Measurements from ENCODE around the gene TDO2. TPM values are rescaled to one million over a fixed set of nuclear protein-coding genes. Genes with fewer than 3 reads are reported as not detected.

Gene TDO2
- total RNA-seq, 2 donors from 2014 or later: not detected

GRCh38 chr4:155941085-155941790 lies 37.7 kb downstream of the TDO2 start:
- DNase-seq: no peak
- no peaks in the 10 kb centered on the region for H3K4me1 ChIP-seq (ENCODE audit: control insufficient read depth, insufficient read depth, low read length)
- Mint-ChIP-seq H3K9me3 (no peaks in the 10 kb centered on the region), H3K27me3 (ENCODE audit: insufficient read depth) (no peaks in the 10 kb centered on the region), H3K4me1 (no peaks in the 10 kb centered on the region), H3K36me3 (ENCODE audit: low read depth) (no peaks in the 10 kb centered on the region), H3K4me3 (no peak overlapping the region), H3K27ac (no peak overlapping the region)
- H3K27me3 ChIP-seq (ENCODE audit: control insufficient read depth, insufficient read depth, low read length, poor library complexity, severe bottlenecking): no peaks in the 10 kb centered on the region
- H3K27ac ChIP-seq (ENCODE audit: low read depth, low read length): no peak overlapping the region
- H3K36me3 ChIP-seq (ENCODE audit: control insufficient read depth, insufficient read depth, low read length): no peaks in the 10 kb centered on the region
- no peak overlapping the region for H3K4me3 ChIP-seq (ENCODE audit: low read length)
- H3K9me3 ChIP-seq (ENCODE audit: control insufficient read depth, low read length): no peaks in the 10 kb centered on the region
- H3K9ac ChIP-seq (ENCODE audit: extremely low read depth, low read length, poor library complexity, severe bottlenecking): no peak overlapping the region
- TF ChIP-seq, protein P1, sequence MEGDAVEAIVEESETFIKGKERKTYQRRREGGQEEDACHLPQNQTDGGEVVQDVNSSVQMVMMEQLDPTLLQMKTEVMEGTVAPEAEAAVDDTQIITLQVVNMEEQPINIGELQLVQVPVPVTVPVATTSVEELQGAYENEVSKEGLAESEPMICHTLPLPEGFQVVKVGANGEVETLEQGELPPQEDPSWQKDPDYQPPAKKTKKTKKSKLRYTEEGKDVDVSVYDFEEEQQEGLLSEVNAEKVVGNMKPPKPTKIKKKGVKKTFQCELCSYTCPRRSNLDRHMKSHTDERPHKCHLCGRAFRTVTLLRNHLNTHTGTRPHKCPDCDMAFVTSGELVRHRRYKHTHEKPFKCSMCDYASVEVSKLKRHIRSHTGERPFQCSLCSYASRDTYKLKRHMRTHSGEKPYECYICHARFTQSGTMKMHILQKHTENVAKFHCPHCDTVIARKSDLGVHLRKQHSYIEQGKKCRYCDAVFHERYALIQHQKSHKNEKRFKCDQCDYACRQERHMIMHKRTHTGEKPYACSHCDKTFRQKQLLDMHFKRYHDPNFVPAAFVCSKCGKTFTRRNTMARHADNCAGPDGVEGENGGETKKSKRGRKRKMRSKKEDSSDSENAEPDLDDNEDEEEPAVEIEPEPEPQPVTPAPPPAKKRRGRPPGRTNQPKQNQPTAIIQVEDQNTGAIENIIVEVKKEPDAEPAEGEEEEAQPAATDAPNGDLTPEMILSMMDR (conservative IDR thresholded peaks at IDR 0.05): no peak
- 91% methylated on average over 3 to 6 of the region's 6 CpGs for WGBS, 2 experiments (ENCODE audit: insufficient coverage in 1 of 2, insufficient read length in 1 of 2)

- DNase-seq: no peak
- Mint-ChIP-seq H3K4me3 (no peak overlapping the region), H3K4me1 (no peaks in the 10 kb centered on the region), H3K27me3 (ENCODE audit: insufficient read depth) (no peaks in the 10 kb centered on the region), H3K27ac (no peak overlapping the region), H3K36me3 (ENCODE audit: low read depth) (no peaks in the 10 kb centered on the region), H3K9me3 (no peaks in the 10 kb centered on the region)
- Histone ChIP-seq H3K9ac (ENCODE audit: extremely low read depth, low read length, poor library complexity, severe bottlenecking) (no peak overlapping the region), H3K36me3 (ENCODE audit: control insufficient read depth, insufficient read depth, low read length) (no peaks in the 10 kb centered on the region), H3K4me3 (ENCODE audit: low read length) (no peak overlapping the region), H3K27me3 (ENCODE audit: control insufficient read depth, insufficient read depth, low read length, poor library complexity, severe bottlenecking) (no peaks in the 10 kb centered on the region), H3K9me3 (ENCODE audit: control insufficient read depth, low read length) (no peaks in the 10 kb centered on the region), H3K27ac (ENCODE audit: low read depth, low read length) (no peak overlapping the region), H3K4me1 (ENCODE audit: control insufficient read depth, insufficient read depth, low read length) (no peaks in the 10 kb centered on the region)
- 88% methylated on average over 1 of the region's 1 CpG; no CpG with 5 or more reads in 1 of the 2 experiments for WGBS, 2 experiments (ENCODE audit: insufficient coverage in 1 of 2, insufficient read length in 1 of 2)
- TF ChIP-seq, protein P1 (conservative IDR thresholded peaks at IDR 0.05): no peak
These were observed 38.3 kb downstream of the TDO2 start for GRCh38 chr4:155941820-155942219.

DNA sequence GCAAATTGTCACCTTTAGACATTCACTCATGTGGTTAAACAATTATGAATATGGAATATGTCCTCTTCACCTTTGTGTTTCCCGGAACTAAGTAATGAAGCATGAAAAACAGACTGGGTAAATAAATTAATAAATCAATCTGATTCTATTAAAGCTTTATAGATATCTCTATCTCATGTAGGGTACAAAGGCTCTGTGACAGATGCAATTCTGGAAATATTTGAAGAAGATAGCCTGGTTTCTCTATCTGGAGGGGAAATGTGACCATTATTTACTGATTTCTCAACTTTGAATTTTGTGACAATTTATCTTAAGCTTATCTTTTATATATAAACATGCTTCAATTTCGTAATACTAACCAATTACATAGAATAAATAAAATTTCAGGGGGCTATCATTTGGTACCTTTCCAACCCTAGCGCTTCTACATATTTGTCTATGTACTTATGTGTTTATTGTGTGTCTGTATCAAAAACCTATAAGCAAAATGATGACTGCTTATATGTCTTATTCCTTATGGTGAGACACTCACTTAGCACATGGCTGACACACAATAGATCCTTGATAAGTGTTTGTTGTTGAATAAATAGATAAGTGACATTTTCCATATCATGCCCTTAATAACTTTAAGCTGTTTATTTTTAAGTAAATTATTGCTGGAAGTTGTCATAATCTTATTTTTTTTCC lies 40.3 kb downstream of the TDO2 start:
- no peaks in the 10 kb centered on the region for H3K27me3 ChIP-seq (ENCODE audit: control insufficient read depth, insufficient read depth, low read length, poor library complexity, severe bottlenecking)
- H3K27me3 Mint-ChIP-seq (ENCODE audit: insufficient read depth): no peaks in the 10 kb centered on the region
- H3K4me3 ChIP-seq (ENCODE audit: low read length): no peak overlapping the region
- H3K36me3 ChIP-seq (ENCODE audit: control insufficient read depth, insufficient read depth, low read length): no peaks in the 10 kb centered on the region
- WGBS, 2 experiments (ENCODE audit: insufficient coverage in 1 of 2, insufficient read length in 1 of 2): 100% methylated on average over 1 of the region's 3 CpGs
- H3K27ac ChIP-seq (ENCODE audit: low read depth, low read length): no peak overlapping the region
- H3K4me1 Mint-ChIP-seq: peaks cover 2% of the 10 kb centered on the region
- no peaks in the 10 kb centered on the region for H3K9me3 ChIP-seq (ENCODE audit: control insufficient read depth, low read length)
- H3K9ac ChIP-seq (ENCODE audit: extremely low read depth, low read length, poor library complexity, severe bottlenecking): no peak overlapping the region
- no peak overlapping the region for H3K27ac Mint-ChIP-seq
- H3K36me3 Mint-ChIP-seq (ENCODE audit: low read depth): no peaks in the 10 kb centered on the region
- no peak for DNase-seq
- TF ChIP-seq, protein P1 (conservative IDR thresholded peaks at IDR 0.05): no peak
- H3K9me3 Mint-ChIP-seq: no peaks in the 10 kb centered on the region
- no peak overlapping the region for H3K4me3 Mint-ChIP-seq
- no peaks in the 10 kb centered on the region for H3K4me1 ChIP-seq (ENCODE audit: control insufficient read depth, insufficient read depth, low read length)
